Fibroblast of gingiva (primary cell): ENCODE data around the gene GLB1L.
A peak's percentile ranks its signal among the peaks of the same experiment; 100 is the strongest.

Source experiments
- DNase-seq: peaks from one replicate; pipeline ENCODE4 v3.0.0-alpha.2; 2011; ENCODE audit warnings: low read depth

GLB1L gene

DNA sequence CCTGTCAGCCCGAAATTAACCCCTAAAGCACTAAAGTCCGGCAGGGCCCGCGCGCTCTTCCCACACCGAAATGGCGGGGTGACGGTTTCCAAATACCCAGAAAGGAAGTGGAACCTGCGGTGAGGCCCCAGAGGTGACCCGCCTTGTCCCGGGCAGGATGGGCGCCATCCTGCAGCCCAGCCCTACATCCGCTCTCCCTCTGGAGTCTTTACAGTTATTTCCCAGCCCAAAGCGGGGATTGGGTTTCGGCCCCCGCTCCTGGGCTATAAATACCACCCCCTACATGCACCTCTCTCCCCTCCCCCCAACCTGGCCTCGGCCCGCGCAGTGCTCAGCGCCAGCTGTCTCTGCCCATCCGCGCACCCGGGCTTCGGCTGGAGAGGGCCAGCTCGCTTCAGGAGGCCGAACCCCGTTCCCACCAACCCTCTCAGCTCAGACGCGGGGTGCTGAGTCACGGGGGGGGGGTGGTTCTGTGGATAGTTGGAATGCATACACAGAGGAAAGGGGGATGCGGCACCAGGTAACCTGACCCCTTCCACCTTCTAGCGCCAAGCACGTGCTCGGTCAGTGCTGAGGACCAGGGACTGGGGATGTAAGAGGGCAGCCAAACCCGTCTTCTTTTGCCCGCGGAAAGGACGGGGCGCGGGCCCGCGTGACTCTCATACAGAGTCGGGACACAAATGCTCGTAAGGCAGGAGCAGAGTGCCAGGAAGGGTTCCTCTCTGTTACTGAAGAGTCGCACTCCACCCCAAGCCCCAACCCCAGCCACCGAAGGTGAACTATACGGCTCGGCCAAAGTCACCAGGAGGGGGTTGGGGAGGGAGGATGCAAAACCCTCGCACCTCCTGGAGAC is 7.9 kb upstream of the GLB1L start, which contains the start of gene TUBA4B:
TUBA4B (plus strand) TSS at position 344 of the 853 bp plus-strand sequence; CDS start at position 509, 165 bp downstream.
- DNase-seq = no peak

- DNase-seq = no peak
Measured at GRCh38 chr2:219252570-219252899, 7.3 kb upstream of the GLB1L start.

DNA sequence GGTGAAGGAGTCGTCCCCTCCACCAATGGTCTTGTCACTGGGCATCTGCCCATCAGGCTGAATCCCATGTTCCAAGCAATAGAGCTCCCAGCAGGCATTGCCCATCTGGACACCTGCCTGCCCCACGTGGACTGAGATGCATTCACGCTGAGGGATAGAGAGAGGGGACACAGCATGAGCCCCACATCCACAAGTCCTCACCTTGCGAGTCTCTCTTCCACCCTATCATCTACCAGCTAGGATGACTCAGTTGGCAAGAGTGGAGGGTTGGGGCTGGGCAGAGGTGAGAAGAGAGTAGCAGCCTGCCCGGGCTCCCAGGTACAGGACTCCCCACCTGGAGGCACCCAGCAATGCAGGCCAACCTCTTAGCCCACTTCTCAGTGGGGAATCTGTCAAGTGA is 6.8 kb upstream of the GLB1L start:
- DNase-seq = no peak

- peak; percentile 27 for DNase-seq
Measured at GRCh38 chr2:219251656-219252055, 6.4 kb upstream of the GLB1L start.

DNA sequence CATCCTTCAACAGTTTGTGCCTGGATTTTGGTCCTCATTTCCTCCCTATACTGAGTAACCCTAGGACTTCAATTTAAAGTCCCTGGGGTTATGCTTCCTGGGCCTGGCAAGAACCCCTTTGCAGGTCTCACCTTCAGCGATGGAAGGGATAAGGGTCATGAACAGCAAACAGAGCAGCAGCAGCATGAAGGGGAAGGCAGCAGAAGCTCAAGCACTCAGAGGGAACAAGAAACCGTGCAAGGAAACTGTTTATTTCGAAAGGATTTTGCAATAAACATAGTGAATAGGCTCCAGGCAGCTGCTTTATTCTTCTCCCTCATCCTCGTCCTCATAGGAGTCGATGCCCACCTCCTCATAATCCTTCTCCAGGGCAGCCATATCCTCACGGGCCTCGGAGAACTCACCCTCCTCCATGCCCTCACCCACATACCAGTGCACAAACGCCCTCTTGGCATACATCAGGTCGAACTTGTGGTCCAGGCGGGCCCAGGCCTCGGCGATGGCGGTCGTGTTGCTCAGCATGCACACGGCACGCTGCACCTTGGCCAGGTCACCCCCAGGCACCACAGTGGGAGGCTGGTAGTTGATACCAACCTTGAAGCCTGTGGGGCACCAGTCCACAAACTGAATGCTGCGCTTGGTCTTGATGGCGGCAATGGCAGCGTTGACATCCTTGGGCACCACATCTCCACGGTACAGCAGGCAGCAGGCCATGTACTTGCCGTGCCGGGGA is 5.0 kb upstream of the GLB1L start:
- DNase-seq = peak; percentile 25

DNA sequence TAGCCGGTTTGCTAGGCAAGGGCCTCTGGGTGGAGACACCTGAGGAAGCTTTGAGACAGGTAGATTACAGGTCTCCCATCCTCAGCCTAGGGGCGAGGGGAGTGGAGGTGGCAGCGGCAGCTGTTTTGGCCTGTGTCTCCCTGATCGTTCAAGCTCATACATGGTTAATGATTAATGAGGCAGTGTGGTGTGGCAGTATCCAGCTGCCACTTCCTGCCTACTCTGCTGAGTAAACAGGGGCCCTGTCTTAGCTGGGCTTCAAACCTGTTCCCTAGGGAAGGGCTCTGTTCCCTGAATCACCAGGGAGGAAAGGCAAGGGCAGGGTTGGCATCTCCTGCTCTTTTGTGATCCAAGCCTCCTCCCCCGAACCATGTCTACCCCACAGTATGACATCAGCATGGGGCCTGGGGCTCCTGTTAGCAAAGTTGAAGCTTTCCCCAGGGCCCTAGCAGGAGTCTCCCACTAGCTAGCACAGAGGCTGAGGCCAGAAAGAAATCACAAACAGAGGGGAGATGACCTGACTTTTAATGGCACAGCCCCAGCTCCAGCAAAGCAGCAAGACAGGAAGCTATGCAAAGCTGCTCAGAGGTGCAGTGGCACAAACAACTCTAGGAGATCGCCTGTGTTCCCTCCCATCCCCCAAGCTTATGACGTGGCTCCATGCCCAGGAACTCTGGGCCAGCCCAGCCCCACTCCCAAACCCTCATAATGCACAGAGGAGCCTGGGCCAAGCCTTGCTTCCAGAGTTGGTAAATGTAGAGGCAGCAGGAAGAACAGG is 4.1 kb upstream of the GLB1L start:
- peak; percentile 92 for DNase-seq

- DNase-seq = no peak
Measured at GRCh38 chr2:219248845-219249202, 3.6 kb upstream of the GLB1L start.

DNA sequence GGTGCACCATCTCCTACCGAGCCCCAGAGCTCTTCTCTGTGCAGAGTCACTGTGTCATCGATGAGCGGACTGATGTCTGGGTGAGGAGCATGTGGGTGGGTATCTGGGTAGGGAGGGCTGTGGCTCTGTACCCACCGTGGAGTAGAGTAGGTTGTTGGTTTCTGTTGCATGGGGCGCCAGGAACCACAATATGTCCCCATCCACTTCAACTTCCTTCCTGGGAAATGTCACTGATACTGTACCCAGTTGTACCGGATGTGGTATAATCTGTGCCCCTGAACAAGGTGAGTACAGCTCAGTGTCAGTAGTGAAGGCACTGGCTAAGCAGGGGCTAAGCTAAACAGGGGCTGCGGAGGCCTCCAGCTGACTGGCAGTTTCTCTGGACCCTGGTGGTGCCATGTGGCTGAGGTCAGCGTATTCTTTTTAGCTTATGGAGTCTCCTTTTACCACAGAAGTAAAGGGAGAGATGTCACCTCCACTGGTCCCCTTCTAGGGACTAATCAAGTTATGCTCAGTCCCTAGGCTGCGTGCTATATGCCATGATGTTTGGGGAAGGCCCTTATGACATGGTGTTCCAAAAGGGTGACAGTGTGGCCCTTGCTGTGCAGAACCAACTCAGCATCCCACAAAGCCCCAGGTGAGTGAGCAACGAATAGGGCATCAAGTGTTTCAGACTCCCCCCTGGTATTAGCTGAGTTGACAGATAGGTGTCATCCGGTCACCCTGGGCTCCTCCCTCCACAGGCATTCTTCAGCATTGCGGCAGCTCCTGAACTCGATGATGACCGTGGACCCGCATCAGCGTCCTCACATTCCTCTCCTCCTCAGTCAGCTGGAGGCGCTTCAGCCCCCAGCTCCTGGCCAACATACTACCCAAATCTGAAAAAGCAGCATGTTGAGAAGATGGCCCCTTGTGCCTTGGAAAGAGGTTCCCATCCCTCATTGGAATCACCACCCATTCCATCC is 2.7 kb upstream of the GLB1L start:
- DNase-seq = no peak

- no peak for DNase-seq
Measured at GRCh38 chr2:219246559-219246958, 1.3 kb upstream of the GLB1L start.

DNA sequence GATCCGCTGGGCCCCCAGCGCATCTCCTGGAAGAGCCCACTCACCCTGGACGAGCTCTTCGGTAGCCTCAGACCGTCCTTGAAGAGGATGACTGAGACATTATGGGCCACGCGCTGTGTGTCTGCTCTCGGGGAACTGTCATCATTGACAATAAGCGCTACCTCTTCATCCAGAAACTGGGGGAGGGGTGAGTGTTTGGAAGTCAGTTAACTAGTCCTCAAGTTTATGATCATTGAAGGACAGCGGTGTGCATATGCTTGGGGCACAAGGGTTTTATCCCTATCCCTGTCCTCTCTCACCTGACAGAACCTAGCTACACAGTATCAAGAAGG is 621 bp upstream of the GLB1L start:
- DNase-seq = no peak

GRCh38 chr2:219244789-219245147 is 476 bp downstream of the GLB1L start:
- DNase-seq = no peak

GRCh38 chr2:219243291-219243761 is 1.9 kb downstream of the GLB1L start:
- DNase-seq = no peak

DNA sequence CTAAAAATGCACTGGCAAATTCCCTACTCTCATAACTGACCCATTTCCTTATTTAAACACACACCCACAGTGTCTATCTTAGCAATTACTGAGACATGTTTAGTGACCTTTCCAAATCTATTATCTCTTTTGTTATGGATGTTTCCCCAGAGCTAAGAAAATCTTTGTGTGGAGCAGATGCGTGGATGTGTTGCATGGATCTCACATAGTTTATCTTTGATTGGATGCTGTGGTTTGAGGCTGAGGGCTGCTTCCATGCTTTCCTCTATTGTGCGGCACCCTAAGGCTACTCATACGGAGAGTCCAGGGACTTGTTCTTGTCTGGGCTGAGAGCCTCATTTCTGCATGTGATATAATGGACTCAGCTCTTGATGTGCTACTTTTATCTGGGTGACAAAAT is 10.9 kb downstream of the GLB1L start:
- DNase-seq = no peak

DNA sequence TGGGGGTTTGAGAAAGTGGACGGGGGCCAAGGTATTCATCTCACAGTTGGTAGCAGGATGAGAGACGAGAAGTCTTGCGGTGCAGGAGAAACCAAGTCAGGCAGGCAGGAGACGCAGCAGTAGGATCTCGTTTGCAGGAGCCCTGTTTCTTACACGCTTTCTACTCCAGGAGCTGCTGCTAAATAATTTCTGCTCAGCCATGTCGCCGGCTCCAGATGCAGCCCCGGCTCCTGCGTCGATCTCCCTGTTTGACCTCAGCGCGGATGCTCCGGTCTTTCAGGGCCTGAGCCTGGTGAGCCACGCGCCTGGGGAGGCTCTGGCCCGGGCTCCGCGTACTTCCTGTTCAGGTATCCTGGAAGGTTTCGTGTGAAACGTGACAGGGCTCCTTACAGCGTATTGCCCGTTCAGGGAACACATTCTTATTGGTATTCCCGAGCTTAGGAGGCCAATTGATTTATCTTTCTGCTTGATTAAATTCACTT is 15.1 kb downstream of the GLB1L start:
- DNase-seq = no peak

GRCh38 chr2:219229305-219230058 is 15.8 kb downstream of the GLB1L start, which contains the start of the genes ANKZF1 and ATG9A:
TSS of gene ANKZF1 (plus strand) at chr2:219229806. CDS start at chr2:219230258, 452 bp downstream.
TSS of gene ATG9A (minus strand) at chr2:219229636. CDS start at chr2:219228024, 1,612 bp downstream.
- peak; percentile 98 for DNase-seq

DNA sequence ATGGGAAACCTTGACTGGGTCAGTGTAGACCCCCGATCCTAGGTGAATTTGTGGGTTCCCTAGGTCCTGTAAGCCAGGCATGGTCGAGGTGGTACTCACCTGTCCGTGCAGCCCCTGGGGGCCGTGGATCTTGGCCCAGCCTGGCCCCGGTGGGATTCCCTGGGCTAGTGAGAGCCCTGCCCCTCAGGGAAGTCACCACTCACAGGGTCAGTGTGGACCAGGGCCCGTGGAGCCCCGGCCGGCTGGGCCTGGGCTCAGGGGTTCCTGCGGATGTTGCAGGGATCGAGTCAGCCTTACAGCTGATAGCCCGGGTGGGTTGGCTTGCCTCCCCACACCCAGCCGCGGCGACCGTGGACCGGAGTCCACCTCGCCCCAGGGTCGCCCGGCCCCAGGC is 16.3 kb downstream of the GLB1L start:
- no peak for DNase-seq

- DNase-seq = no peak
Measured at GRCh38 chr2:219228041-219228910, 17.0 kb downstream of the GLB1L start.

DNA sequence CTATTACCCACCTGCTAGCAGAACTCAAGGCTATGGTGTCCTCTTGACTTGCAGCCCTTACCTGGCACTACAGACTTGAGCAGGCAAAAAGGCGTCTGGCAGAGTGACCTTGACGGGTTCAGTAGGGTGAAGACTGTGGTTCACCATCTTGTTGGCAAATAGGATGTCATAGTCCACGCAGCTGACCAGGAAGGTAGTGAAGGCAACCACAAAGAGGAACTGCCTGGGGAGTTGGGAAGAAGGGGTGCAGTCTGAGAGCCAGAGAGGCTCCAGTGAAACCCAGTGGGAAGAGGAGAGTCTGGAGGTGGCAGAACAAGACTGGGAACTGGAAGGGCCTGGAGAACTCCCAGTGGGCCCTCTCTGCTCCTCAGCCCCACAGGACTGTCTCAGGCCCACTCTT is 19.9 kb downstream of the GLB1L start:
- no peak for DNase-seq

DNA sequence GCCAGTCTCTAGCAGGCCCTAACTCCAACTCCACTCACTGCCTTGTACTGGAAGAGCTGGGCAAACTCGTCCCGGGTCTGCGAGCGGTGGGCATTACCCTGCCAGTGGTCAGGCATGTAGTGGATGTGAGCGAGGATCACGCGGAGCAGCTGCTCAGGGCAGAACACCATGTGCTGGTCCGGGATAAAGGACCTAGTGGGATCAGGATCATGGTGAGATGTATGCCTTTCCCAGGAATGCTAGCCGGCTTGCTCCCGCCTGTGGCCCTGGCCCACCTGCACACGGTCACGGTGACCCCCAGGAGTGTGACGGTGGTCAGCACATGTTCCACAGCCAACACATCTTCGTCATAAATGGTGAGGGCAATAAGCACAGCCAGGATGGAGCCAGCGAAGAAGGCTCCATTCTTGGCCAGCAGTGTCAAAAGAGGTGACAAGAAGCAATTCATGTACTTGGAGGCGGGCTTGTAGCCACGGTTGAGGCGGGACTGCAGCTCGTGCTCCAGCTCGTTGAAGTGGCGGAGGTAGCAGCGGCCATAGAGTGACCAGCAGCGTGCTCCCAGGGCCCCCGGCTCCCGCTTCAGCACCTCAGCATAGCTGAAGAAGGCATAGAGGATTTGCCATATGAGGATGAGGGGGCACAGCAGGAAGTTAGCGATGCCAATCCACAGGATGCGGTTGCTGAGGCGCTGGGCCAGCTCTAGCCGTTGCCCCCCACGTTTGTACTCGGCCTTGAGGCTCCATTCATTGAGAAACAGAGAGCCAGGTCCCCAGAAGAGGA is 21.2 kb downstream of the GLB1L start:
- no peak for DNase-seq
